ENCODE measurements around the gene AMHR2. TPM values are rescaled to one million over a fixed set of nuclear protein-coding genes. Genes with fewer than 3 reads are reported as not detected.
A peak's percentile ranks its signal among the peaks of the same experiment; 100 is the strongest.

The AMHR2 gene
- total and polyA plus RNA-seq, 9 of the 15 experiments (the other 6 are each of a cell fraction or from before 2014, with no cell fraction given) = 8.9 to 49.7 (median 19.3) TPM

DNA sequence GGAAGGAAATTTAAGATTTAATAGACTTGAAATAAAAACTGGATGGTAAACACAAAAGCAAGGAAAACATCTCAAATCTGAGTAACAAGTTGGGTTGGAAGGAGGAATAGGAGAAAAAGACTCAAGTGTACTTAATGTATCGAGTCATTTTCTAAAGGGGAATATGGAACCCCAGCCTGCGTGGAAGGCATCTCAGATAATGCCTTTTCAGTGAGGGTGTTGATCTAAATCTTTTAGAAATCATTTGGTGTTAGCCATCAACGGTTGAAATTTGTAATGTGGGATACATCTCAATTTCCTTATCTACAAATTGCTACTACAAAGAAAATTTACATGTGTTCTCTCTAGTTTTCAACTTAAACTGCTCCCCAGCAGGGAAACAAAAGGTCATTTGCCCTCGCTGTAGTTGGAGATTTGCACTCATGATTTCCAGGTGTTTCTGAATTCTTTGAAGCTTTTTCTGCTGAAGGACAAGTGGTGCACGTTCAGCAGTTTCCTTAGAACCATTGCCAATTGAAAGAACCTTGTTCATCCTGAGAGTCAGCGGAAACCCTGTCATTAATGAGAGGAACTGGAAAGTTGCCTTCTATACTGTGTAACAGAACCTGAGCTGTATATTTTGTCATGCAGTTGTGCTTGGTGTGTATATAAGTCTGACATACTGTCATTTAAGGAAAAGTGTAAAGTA, 30.4 kb downstream of the AMHR2 start (continued):
- TF ChIP-seq GABPA (tag; conservative IDR thresholded peaks at IDR 0.05; ENCODE audit: low read depth) = no peak
- TF ChIP-seq, protein P1, sequence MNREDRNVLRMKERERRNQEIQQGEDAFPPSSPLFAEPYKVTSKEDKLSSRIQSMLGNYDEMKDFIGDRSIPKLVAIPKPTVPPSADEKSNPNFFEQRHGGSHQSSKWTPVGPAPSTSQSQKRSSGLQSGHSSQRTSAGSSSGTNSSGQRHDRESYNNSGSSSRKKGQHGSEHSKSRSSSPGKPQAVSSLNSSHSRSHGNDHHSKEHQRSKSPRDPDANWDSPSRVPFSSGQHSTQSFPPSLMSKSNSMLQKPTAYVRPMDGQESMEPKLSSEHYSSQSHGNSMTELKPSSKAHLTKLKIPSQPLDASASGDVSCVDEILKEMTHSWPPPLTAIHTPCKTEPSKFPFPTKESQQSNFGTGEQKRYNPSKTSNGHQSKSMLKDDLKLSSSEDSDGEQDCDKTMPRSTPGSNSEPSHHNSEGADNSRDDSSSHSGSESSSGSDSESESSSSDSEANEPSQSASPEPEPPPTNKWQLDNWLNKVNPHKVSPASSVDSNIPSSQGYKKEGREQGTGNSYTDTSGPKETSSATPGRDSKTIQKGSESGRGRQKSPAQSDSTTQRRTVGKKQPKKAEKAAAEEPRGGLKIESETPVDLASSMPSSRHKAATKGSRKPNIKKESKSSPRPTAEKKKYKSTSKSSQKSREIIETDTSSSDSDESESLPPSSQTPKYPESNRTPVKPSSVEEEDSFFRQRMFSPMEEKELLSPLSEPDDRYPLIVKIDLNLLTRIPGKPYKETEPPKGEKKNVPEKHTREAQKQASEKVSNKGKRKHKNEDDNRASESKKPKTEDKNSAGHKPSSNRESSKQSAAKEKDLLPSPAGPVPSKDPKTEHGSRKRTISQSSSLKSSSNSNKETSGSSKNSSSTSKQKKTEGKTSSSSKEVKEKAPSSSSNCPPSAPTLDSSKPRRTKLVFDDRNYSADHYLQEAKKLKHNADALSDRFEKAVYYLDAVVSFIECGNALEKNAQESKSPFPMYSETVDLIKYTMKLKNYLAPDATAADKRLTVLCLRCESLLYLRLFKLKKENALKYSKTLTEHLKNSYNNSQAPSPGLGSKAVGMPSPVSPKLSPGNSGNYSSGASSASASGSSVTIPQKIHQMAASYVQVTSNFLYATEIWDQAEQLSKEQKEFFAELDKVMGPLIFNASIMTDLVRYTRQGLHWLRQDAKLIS (CRISPR knock-in tag; IDR thresholded peaks at IDR 0.05) = peak; percentile 43; the same call in 1 of the 2 replicates
- no peak for TF ChIP-seq FOXA3 (CRISPR knock-in tag; conservative IDR thresholded peaks at IDR 0.05 in 1 of 2, IDR thresholded peaks at IDR 0.05 in 1 of 2)
- TF ChIP-seq NONO (IDR thresholded peaks at IDR 0.05; ENCODE audit: low read depth in 2 of 2, low read length in 1 of 2) = no peak
- TF ChIP-seq, protein P2, sequence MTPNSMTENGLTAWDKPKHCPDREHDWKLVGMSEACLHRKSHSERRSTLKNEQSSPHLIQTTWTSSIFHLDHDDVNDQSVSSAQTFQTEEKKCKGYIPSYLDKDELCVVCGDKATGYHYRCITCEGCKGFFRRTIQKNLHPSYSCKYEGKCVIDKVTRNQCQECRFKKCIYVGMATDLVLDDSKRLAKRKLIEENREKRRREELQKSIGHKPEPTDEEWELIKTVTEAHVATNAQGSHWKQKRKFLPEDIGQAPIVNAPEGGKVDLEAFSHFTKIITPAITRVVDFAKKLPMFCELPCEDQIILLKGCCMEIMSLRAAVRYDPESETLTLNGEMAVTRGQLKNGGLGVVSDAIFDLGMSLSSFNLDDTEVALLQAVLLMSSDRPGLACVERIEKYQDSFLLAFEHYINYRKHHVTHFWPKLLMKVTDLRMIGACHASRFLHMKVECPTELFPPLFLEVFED (CRISPR knock-in tag; conservative IDR thresholded peaks at IDR 0.05) = no peak
- TF ChIP-seq SMARCA5 (IDR thresholded peaks at IDR 0.05) = no peak
- 0 out of 2 replicates have a peak, but pooled peaks have one; percentile 25 for TF ChIP-seq SP1 (CRISPR knock-in tag; IDR thresholded peaks at IDR 0.05)
- no peak for TF ChIP-seq GABPB1 (CRISPR knock-in tag; IDR thresholded peaks at IDR 0.05)
- no peak for TF ChIP-seq HNRNPK (IDR thresholded peaks at IDR 0.05; ENCODE audit: low read depth, low read length, poor library complexity, severe bottlenecking)
- TF ChIP-seq ZNF282 (CRISPR knock-in tag; IDR thresholded peaks at IDR 0.05) = 0 out of 2 replicates have a peak, but pooled peaks have one; percentile 30
- TF ChIP-seq, protein P3, sequence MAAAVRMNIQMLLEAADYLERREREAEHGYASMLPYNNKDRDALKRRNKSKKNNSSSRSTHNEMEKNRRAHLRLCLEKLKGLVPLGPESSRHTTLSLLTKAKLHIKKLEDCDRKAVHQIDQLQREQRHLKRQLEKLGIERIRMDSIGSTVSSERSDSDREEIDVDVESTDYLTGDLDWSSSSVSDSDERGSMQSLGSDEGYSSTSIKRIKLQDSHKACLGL (CRISPR knock-in tag; IDR thresholded peaks at IDR 0.05; ENCODE audit: borderline replicate concordance, poor library complexity, severe bottlenecking) = no peak
- TF ChIP-seq, protein P4, sequence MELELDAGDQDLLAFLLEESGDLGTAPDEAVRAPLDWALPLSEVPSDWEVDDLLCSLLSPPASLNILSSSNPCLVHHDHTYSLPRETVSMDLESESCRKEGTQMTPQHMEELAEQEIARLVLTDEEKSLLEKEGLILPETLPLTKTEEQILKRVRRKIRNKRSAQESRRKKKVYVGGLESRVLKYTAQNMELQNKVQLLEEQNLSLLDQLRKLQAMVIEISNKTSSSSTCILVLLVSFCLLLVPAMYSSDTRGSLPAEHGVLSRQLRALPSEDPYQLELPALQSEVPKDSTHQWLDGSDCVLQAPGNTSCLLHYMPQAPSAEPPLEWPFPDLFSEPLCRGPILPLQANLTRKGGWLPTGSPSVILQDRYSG (tag; conservative IDR thresholded peaks at IDR 0.05; ENCODE audit: low read depth) = no peak
- TF ChIP-seq GATAD2A (IDR thresholded peaks at IDR 0.05) = no peak
- TF ChIP-seq RBFOX2 (IDR thresholded peaks at IDR 0.05; ENCODE audit: low read depth, low read length) = peak; percentile 50
- peak; percentile 59 for TF ChIP-seq RBM22 (IDR thresholded peaks at IDR 0.05; ENCODE audit: low read depth, low read length, poor library complexity, severe bottlenecking)
- TF ChIP-seq HNRNPL (IDR thresholded peaks at IDR 0.05; ENCODE audit: low read depth, low read length) = 0 out of 2 replicates have a peak, but pooled peaks have one; percentile 19
- TF ChIP-seq NFATC3 (IDR thresholded peaks at IDR 0.05) = no peak
- TF ChIP-seq SOX6 (IDR thresholded peaks at IDR 0.05) = no peak
- no peak for TF ChIP-seq JUND (IDR thresholded peaks at IDR 0.05; ENCODE audit: borderline replicate concordance, low read depth, low read length)
- no peak for TF ChIP-seq JUND (tag; IDR thresholded peaks at IDR 0.05; ENCODE audit: borderline replicate concordance, low read depth, low read length)
- no peak for TF ChIP-seq HSF4 (CRISPR knock-in tag; IDR thresholded peaks at IDR 0.05; ENCODE audit: borderline replicate concordance)
- no peak for TF ChIP-seq CSDE1 (IDR thresholded peaks at IDR 0.05)

Measured in K562 (cell line).